Activated CD4-positive, alpha-beta T cell treated with anti-CD3 and anti-CD28 coated beads, Interleukin-2, amount 50 U/mL, for 24 hours (primary cell): Measurements from ENCODE around the gene HAUS3.

Source experiments
- DNase-seq, 2 donors: peaks; one replicate each; pipeline ENCODE4 v3.0.0-alpha.2; 2020; ENCODE audit warnings: low read depth in 1 of 2, low spot score in 1 of 2

HAUS3 gene

GRCh38 chr4:2265113-2266110 lies 23.5 kb upstream of the HAUS3 start:
- no peak for DNase-seq

- DNase-seq: no peak
Measured at GRCh38 chr4:2264481-2265041, 22.6 kb upstream of the HAUS3 start.

GRCh38 chr4:2263926-2264321 lies 22.0 kb upstream of the HAUS3 start:
- no peak for DNase-seq

GRCh38 chr4:2262944-2263250 lies 21.0 kb upstream of the HAUS3 start:
- DNase-seq: no peak

- peak; percentile 94 to 95 for DNase-seq
Measured at GRCh38 chr4:2262145-2262943, 20.4 kb upstream of the HAUS3 start.

- no peak for DNase-seq
Measured at GRCh38 chr4:2261853-2262144, 19.9 kb upstream of the HAUS3 start, which contains the start of gene MXD4. MXD4 (minus strand) TSS chr4:2262109; CDS start chr4:2261980, 129 bp downstream.

- DNase-seq: peak in 1 of 2 donors; percentile 23
Measured at GRCh38 chr4:2261110-2261852, 19.4 kb upstream of the HAUS3 start.

GRCh38 chr4:2260344-2261109 lies 18.6 kb upstream of the HAUS3 start:
- no peak for DNase-seq

- DNase-seq: no peak
Measured at GRCh38 chr4:2259541-2260343, 17.8 kb upstream of the HAUS3 start.

- no peak for DNase-seq
Measured at GRCh38 chr4:2259036-2259540, 17.2 kb upstream of the HAUS3 start.

- no peak for DNase-seq
Measured at GRCh38 chr4:2258091-2259035, 16.4 kb upstream of the HAUS3 start.

GRCh38 chr4:2257361-2258081 lies 15.6 kb upstream of the HAUS3 start:
- DNase-seq: no peak

GRCh38 chr4:2256781-2257191 lies 14.9 kb upstream of the HAUS3 start:
- DNase-seq: no peak

- no peak for DNase-seq
Measured at GRCh38 chr4:2256156-2256731, 14.3 kb upstream of the HAUS3 start.

- DNase-seq: no peak
Measured at GRCh38 chr4:2255501-2256155, 13.7 kb upstream of the HAUS3 start.

GRCh38 chr4:2254665-2255500 lies 13.0 kb upstream of the HAUS3 start:
- DNase-seq: no peak
